ENCODE results near the gene ALK.
"Not testable (repeated sequence)": the region's sequence is repeated elsewhere in the genome, so short reads cannot be mapped to it uniquely, and the experiment has no call there.

Gene ALK

GRCh38 chr2:29753671-29754444 lies 167.5 kb downstream of the ALK start:
- DNase-seq: no peak

DNA sequence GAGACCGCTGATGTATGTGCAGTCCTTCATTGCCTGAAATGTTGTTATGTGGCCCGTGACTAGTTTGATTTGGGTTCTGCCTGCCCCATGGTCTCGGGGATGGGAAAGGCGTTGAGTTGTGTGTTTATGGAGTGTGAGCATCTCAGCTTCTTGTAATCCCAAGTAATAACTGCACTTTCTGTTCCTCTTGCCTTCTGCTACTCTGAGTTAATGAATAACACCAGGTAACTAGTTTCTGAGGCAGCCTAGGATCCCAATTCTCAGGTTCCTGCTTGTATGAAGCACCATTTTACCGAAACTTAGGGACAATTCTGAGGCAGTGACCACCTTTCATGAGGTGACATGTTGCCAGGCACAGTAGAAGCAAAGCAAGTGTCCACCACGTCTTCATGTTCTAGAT lies 170.0 kb downstream of the ALK start:
- DNase-seq: no peak

DNA sequence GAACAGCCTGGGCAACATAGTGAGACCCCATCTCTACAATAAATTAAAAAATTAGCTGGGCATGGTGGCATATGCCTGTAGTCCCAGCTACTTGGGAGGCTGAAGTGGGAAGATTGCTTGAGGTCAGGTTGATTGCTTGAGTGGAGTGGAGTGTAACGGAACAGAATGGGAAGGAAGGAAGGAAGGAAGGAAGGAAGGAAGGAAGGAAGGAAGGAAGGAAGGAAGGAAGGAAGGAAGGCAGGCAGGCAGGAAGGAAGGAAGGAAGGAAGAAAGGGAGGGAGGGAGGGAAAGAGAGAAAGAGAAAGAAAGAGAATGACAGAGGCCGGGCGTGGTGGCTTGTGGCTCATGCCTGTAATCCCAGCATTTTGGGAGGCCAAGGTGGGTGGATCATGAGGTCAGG lies 170.9 kb downstream of the ALK start:
- DNase-seq: not testable (repeated sequence)

DNA sequence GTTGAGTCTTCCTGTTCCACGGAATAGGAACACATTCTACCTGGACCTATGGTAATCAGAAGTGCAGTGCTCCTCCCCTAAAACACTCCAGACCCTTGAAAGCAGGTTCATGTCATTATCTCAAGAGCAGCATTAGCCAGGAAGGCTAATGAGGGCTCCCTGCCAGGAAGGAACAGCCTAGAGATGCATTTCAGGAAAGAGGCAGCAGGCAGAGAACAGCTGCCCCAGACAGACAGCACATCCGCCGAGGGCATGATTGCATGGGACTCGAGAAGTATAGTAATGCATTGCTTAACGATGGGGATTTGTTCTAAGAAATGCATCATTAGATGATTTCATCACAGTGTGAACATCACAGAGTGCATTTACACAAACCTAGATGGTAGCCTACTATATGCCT lies 171.5 kb downstream of the ALK start:
- no peak for DNase-seq

GRCh38 chr2:29749041-29749440 lies 172.3 kb downstream of the ALK start:
- no peak for DNase-seq

DNA sequence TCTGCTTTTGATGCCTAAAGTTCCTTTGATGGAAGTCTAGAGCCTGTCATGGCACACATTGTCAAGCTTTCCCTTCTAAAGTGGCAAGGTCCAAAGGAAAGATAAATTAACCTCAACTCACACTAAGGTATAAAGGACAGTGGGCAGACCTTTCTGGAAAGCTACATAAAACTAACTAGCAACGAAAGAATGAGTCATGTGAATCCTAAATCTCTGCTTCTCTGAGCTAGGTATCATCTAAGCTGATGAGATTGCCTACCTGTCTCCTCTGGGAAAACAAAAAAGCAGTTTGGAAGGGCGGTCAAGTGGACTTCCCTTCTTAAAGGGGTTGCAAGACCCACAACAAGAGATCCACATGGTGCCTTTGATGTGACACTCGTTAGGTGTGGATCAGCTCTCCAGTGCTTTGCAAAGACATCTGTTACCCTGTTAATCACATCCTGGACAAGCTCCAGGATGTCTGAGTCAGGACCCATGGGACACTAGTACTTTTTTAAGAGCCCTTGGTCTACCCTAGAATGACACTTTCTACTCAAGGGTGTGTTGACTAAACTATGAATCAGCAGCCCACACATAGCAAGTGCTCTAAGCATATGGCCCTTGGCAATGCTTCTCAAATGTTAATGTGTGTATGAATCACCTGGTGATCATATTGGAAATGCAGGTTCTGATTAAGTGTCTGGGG lies 173.5 kb downstream of the ALK start:
- no peak for DNase-seq

DNA sequence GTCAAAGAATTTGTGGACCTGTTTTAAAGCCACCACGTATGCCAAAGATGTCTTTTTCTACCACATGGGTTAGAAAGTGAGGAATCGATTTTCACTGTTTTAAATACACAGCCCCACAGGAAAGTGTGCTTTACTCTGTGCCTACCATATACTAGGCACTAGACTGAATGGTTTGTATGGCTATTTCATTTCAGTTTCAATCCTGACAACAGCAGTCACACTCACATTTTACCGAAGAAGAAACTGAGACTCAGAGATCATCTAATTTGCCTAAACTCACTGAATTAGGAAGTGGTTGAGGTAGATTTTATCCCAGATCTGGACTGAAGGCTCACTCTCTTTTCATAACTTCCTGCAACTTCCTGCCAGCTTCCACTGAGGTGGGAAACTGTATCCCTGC lies 176.4 kb downstream of the ALK start:
- no peak for DNase-seq

GRCh38 chr2:29743516-29743915 lies 177.9 kb downstream of the ALK start:
- DNase-seq: no peak

DNA sequence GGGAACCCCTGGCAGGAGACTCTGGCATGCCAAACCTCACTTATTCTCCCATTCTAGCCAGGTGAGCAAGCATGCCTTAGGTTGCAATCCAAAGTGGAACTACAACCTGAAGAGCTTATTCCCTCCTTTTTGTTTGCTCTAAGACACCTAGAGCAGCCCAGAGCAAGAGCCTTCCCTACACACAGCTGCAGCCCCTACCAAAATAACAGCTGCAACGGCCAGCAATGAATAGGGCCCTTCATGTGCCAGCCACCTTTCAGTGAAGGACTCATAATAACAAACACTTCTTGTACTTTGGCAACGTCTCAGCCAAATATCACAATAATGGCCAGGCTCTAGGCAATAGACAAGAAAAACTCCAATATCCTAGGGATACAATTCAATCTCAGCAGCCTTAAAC lies 178.7 kb downstream of the ALK start:
- DNase-seq: no peak

- DNase-seq: no peak
Observed at GRCh38 chr2:29741132-29741531, 180.3 kb downstream of the ALK start.

- no peak for DNase-seq
Observed at GRCh38 chr2:29733965-29734364, 187.4 kb downstream of the ALK start.

GRCh38 chr2:29733213-29733612 lies 188.2 kb downstream of the ALK start:
- no peak for DNase-seq

DNA sequence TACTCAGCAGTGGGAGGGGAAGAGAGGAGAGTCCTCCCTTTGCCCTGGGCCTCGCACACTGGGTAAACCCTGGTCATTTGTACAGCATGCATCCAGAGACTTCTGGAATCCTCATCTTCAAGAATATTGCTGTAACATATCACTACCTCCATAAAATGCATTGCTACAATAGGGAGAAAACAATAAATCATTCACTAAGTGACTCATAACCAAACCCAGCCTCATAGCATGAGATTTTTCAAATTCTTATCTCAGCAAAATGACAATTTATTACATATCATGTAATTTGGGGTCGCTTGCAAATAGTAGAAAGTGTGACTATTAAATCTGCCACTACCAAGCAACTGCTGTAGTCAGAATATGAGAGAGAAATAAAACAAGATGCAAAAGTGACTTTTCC lies 189.4 kb downstream of the ALK start:
- no peak for DNase-seq

GRCh38 chr2:29729932-29730331 lies 191.5 kb downstream of the ALK start:
- DNase-seq: no peak

DNA sequence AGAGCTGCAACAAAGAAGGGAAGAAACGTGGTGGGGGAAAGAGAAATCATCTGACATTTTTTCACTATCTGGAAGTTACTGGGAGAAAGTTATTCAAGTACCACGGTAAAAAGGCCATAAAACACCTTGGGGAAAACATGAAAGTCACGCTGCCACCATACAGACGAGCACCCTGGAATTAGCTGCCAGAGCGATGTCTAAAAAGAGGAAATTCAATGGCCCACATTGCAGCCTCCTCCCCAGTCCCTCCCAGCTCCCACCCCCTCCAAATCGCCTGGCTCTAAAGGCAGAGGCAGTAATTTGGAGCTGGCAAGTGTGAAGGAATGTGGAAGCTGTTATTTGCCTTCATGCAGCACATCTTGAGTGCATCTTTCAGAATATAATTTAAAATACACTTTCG lies 192.0 kb downstream of the ALK start:
- no peak for DNase-seq

GRCh38 chr2:29726976-29727375 lies 194.4 kb downstream of the ALK start:
- no peak for DNase-seq

- no peak for DNase-seq
Observed at GRCh38 chr2:29725610-29726009, 195.8 kb downstream of the ALK start.

GRCh38 chr2:29724282-29724681 lies 197.1 kb downstream of the ALK start:
- no peak for DNase-seq

GRCh38 chr2:29723255-29724001 lies 198.0 kb downstream of the ALK start:
- no peak for DNase-seq

DNA sequence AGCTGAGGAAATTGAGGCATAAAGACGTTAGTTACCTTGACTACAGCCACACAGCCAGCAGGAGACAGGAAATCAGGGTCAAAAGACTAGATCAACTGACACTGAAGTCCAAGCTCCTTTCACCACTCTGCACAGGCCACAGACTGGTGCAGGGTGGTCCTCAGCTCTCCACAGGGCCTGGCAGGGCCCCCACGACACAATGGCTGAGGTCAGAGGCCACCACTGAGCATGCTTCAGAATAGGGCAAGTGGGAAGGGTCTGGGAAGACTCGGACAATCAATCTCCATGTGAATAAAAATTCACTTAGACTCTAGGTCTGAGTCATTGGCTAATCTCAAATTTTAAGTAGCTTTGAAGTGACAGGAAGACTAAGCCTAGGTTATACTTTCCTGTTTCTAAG lies 201.7 kb downstream of the ALK start:
- DNase-seq: no peak

- DNase-seq: no peak
Observed at GRCh38 chr2:29718076-29718686, 203.2 kb downstream of the ALK start.

DNA sequence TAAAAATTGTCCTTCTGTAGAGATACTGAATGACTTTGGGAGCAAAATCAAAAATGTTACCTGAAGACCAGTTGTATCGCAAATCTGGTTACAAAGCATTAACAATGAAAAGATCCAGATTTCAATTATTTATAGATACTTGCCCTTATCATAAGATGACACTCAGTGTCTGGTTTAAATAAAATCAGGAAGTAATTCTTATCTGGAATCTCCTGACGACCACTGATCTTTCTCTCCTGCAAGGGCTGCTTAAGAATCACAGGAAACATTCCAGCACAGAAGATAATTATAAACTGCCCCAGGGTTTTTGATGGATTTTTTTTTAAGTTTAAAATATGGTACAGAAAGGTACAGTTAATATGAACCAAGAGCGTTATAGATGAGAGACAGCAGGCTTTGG lies 205.7 kb downstream of the ALK start:
- no peak for DNase-seq

DNA sequence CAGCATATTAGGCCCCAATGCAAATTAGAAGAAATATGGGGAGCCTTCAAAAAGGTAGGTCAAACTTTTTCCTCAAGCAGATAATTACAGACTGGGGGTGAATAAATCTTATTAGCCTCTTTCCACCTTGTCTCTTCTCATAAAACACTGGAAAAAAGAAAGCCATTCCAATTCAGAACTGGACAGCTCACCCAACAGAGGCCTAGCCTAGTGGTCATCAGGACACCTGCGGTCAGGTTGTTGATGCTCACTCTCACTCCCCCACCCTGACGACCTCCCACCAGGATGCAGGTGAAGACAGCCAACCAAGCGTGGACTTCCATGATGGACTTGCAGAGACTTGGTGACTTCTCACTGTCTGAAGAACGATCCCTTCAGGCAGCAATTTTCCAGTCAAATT lies 207.1 kb downstream of the ALK start:
- no peak for DNase-seq
